ENCODE results near the gene ADARB1. TPM values are rescaled to one million over a fixed set of nuclear protein-coding genes. Genes with fewer than 3 reads are reported as not detected.

ADARB1 gene
- total and polyA plus RNA-seq, 2 of the 8 experiments (the other 6 are each of a cell fraction or from before 2014, with no cell fraction given): 4.7 to 14.9 TPM

DNA sequence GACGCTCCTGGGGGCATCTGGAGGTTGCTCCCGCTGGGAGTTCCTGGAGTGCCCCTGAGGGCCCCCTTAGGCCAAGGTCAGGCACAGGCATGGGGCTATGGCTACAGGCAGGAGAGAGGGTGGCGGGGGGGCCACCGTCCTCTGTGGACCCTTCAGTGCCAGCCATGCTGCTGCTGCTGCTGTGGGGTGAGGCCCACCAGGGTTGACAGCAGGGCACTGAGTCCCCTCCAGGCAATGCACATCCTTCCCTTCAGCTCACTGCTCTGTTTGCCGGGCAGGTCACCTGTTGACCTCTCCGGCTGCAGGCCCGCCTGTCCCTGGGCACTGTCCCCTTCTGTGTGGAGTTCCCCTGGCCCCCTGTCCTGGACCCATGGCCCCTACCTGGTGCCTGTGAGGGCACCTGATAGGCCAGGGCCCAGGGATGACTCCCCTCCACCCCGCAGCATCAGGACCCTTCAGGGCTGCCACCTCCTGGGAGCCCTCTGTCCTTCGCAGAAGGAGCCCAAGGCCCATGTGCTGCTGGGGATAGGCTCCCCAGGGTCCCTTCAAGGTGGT is 34.1 kb upstream of the ADARB1 start:
- Histone ChIP-seq H3K79me2 (ENCODE audit: control insufficient read depth in 1 of 2, insufficient read depth in 2 of 2, low read length in 2 of 2) (no peaks in the 10 kb centered on the region), H4K8ac (ENCODE audit: extremely low read depth, insufficient read depth, low read length) (no peak overlapping the region), H4K5ac (ENCODE audit: insufficient read length, low read depth, low read length) (no peak overlapping the region), H3K4me1 (replicated peaks in 1 of 4; ENCODE audit: control insufficient read depth in 3 of 4, insufficient read depth in 4 of 4, low read length in 3 of 4) (no peaks in the 10 kb centered on the region; a peak in 1 of 7 replicates), H3K27ac (ENCODE audit: low read depth, low read length) (no peak overlapping the region), H3K79me1 (ENCODE audit: low read depth, low read length) (no peaks in the 10 kb centered on the region), H3K4me2 (ENCODE audit: insufficient read depth in 1 of 2, low read depth in 2 of 2, low read length in 2 of 2) (no peak overlapping the region), H3K27me3 (replicated peaks in 1 of 4; ENCODE audit: control insufficient read depth in 3 of 4, extremely low read depth in 1 of 4, insufficient read depth in 3 of 4, low read length in 3 of 4) (no peaks in the 10 kb centered on the region; a peak in 4 of 7 replicates), H4K91ac (replicated peaks; ENCODE audit: insufficient read length, low read length) (no peak overlapping the region), H2BK5ac (ENCODE audit: low read depth, low read length) (no peak overlapping the region), H2BK15ac (ENCODE audit: low read length) (no peak overlapping the region), H3K23me2 (ENCODE audit: low read depth, low read length) (peaks cover 9% of the 10 kb centered on the region; the same call in 1 of the 2 replicates), H2AK5ac (ENCODE audit: low read depth, low read length) (no peak overlapping the region), H3K4ac (replicated peaks; ENCODE audit: insufficient read length, low read depth, low read length) (no peak overlapping the region), H3K9me3 (ENCODE audit: insufficient read depth in 2 of 2, low read depth in 1 of 2, low read length in 1 of 2) (0 out of 4 replicates have a peak, but pooled peaks cover 0 to under 1% of the 10 kb centered on the region in 2 experiments), H3K18ac (ENCODE audit: extremely low read depth, low read length) (no peak overlapping the region), H3K36me3 (ENCODE audit: control insufficient read depth in 2 of 4, insufficient read depth in 4 of 4, low read length in 3 of 4) (no peaks in the 10 kb centered on the region; a peak in 1 of 8 replicates), H3K23ac (ENCODE audit: insufficient read length) (no peak overlapping the region), H2BK120ac (replicated peaks; ENCODE audit: low read depth, low read length) (no peak overlapping the region), H4K20me1 (replicated peaks in 1 of 2; ENCODE audit: control insufficient read depth in 1 of 2, insufficient read depth in 2 of 2, low read length in 2 of 2) (peaks cover 0 to 9% of the 10 kb centered on the region in 2 experiments), H3K9ac (replicated peaks in 1 of 4; ENCODE audit: extremely low read depth in 1 of 4, low read depth in 3 of 4, low read length in 3 of 4) (no peak overlapping the region), H3K14ac (ENCODE audit: insufficient read length) (no peak overlapping the region), H2BK12ac (ENCODE audit: low read depth, low read length) (no peak overlapping the region), H2AFZ (ENCODE audit: low read length) (no peak overlapping the region), H3K56ac (replicated peaks; ENCODE audit: insufficient read length, low read depth, low read length) (no peak overlapping the region), H3K4me3 (ENCODE audit: extremely low read depth in 1 of 4, insufficient read depth in 2 of 4, low read depth in 3 of 4, low read length in 4 of 4) (no peak overlapping the region), H2BK20ac (ENCODE audit: low read length) (no peak overlapping the region)
- FAIRE-seq (no peak), DNase-seq (ENCODE audit: low read depth in 1 of 2, low spot score in 2 of 2) (peak in 1 of 2 experiments; percentile 45)
- ChIA-PET POLR2A (ENCODE audit: partially characterized antibody) (no interaction called here), CTCF (ENCODE audit: partially characterized antibody) (interaction anchor here (1.3 to 1.6 kb wide), 2 partner anchors 10 to 98 kb away, joined by 3 to 5 read pairs; no protein-coding TSS in a partner anchor)
- WGBS, 2 experiments (ENCODE audit: extremely low coverage in 1 of 2, insufficient coverage in 1 of 2, insufficient read length in 1 of 2, insufficient replicate concordance in 2 of 2, low coverage in 1 of 2, low lambda C conversion rate in 2 of 2, missing lambda C conversion rate in 1 of 2): 84% methylated on average over 9 of the region's 9 CpGs; no CpG with 5 or more reads in 1 of the 2 experiments

Data from H1 (cell line).